Kidney (tissue), 14 donors: ENCODE data around the gene MAP3K6. TPM values are rescaled to one million over a fixed set of nuclear protein-coding genes. Genes with fewer than 3 reads are reported as not detected.

Source experiments
- DNase-seq, 5 donors: peaks; one replicate each; pipeline ENCODE4 v3.0.0-alpha.2; 2013 to 2020
- FAIRE-seq: peaks from 2 replicates; lab custom pipeline; 2012; peaks lifted over from hg19 to GRCh38; lab: Jason Lieb, UNC
- H3K27ac ChIP-seq, 2 donors: one replicate each; pipeline ENCODE4 v1.7.0; 2013; ENCODE audit warnings: low read depth in 2 of 2, low read length in 2 of 2, inconsistent platforms in 1 of 2
- H3K27me3 ChIP-seq: one replicate; pipeline ENCODE4 v1.7.1; 2013; ENCODE audit warnings: low read length, inconsistent platforms; ENCODE audit not compliant: control insufficient read depth, insufficient read depth
- H3K36me3 ChIP-seq, 3 donors: one replicate each; pipeline versions ENCODE4 v1.7.0 to v1.7.1; 2013; ENCODE audit warnings: low read length in 3 of 3, control low read depth in 1 of 3, inconsistent platforms in 1 of 3; ENCODE audit not compliant: insufficient read depth in 3 of 3, control insufficient read depth in 2 of 3
- H3K4me1 ChIP-seq, 3 donors: one replicate each; pipeline versions ENCODE4 v1.7.0 to v1.7.1; 2013; ENCODE audit warnings: low read length in 3 of 3, inconsistent platforms in 1 of 3, low read depth in 1 of 3; ENCODE audit not compliant: control insufficient read depth in 2 of 3, insufficient read depth in 2 of 3
- H3K4me3 ChIP-seq, 3 donors: one replicate each; pipeline versions ENCODE4 v1.7.0 to v1.8.1; 2013; ENCODE audit warnings: low read length in 3 of 3, control low read depth in 1 of 3, inconsistent platforms in 1 of 3
- H3K9ac ChIP-seq, 3 donors: one replicate each; pipeline versions ENCODE4 v1.7.0 to v1.7.1; 2013; ENCODE audit warnings: low read length in 3 of 3, control low read depth in 1 of 3, inconsistent platforms in 1 of 3
- H3K9me3 ChIP-seq, 3 donors: one replicate each; pipeline versions ENCODE4 v1.7.0 to v1.7.1; 2013; ENCODE audit warnings: low read length in 3 of 3, control low read depth in 1 of 3, inconsistent platforms in 1 of 3; ENCODE audit not compliant: control insufficient read depth in 2 of 3, insufficient read depth in 1 of 3
- CTCF ChIP-seq: IDR thresholded peaks from 3 replicates; pipeline ENCODE4 v1.5.1; 2012; ENCODE audit warnings: mild to moderate bottlenecking, moderate library complexity, borderline replicate concordance; ENCODE audit not compliant: insufficient read depth; ENCODE audit errors: extremely low read depth
- intact Hi-C: fragments of 100-400 bp; cut with DNase I; formaldehyde crosslinking; loops from one replicate; pipeline ENCODE4 v1.11.1; 2022
- polyA plus RNA-seq: library from polyadenylated mRNA; stranded (reverse); fragments of 350-450 nt; fragmentation: Illumina TruSeq; extraction: RNeasy Lipid Tissue Mini Kit (QIAGEN cat#74804); gene quantifications from one replicate; pipeline ENCODE4 v1.2.3, GENCODE V29; 2014; ENCODE audit warnings: low read depth, low replicate concordance; ENCODE audit not compliant: insufficient read depth
- total RNA-seq: library from RNA; stranded (reverse); fragmentation: NEBNext Ultra II Directional; extraction: Animal tissue kit (Norgen Biotek cat#: 25700); gene quantifications from one replicate; pipeline ENCODE4 v1.2.1, GENCODE V29; 2021
- donor health status: control.
- donor health status: control.
- donor health status: control.
- donor health status: control.
- donor health status: control.
- donor health status: DM: yes; HTN: yes; CAD: no.
- donor health status: Normal renal cell carcinoma (clear cell type).

The MAP3K6 gene
- total and polyA plus RNA-seq, 2 donors from 2014 or later = 59.7 to 86.7 TPM

GRCh38 chr1:27402349-27402754 is 35.6 kb upstream of the MAP3K6 start:
- Histone ChIP-seq H3K4me1 (peaks cover 6 to 24% (median 12%) of the 10 kb centered on the region in 3 donors), H3K4me3 (no peak overlapping the region), H3K36me3 (peaks cover 0 to 5% (median 1%) of the 10 kb centered on the region in 3 donors), H3K27me3 (no peaks in the 10 kb centered on the region), H3K27ac (peak overlapping the region; percentile 41 to 69), H3K9ac (no peak overlapping the region), H3K9me3 (no peaks in the 10 kb centered on the region)
- DNase-seq (peak; percentile 68 to 92 (median 78)), FAIRE-seq (no peak)
- intact Hi-C loops = no loop called here
- TF ChIP-seq CTCF = peak; percentile 72

GRCh38 chr1:27400963-27401341 is 34.2 kb upstream of the MAP3K6 start:
- Histone ChIP-seq H3K27ac (no peak overlapping the region), H3K36me3 (no peaks in the 10 kb centered on the region), H3K27me3 (no peaks in the 10 kb centered on the region), H3K4me3 (no peak overlapping the region), H3K9ac (no peak overlapping the region), H3K9me3 (no peaks in the 10 kb centered on the region), H3K4me1 (peaks cover 6 to 21% (median 12%) of the 10 kb centered on the region in 3 donors)
- DNase-seq (no peak), FAIRE-seq (no peak)
- intact Hi-C loops = no loop called here
- TF ChIP-seq CTCF = no peak

GRCh38 chr1:27400082-27400962 is 33.6 kb upstream of the MAP3K6 start:
- Histone ChIP-seq H3K9me3 (no peaks in the 10 kb centered on the region), H3K4me1 (peaks cover 6 to 21% (median 12%) of the 10 kb centered on the region in 3 donors), H3K36me3 (no peaks in the 10 kb centered on the region), H3K27ac (no peak overlapping the region), H3K4me3 (peak overlapping the region in 1 of 3 donors; percentile 11), H3K9ac (no peak overlapping the region), H3K27me3 (no peaks in the 10 kb centered on the region)
- FAIRE-seq = no peak
- TF ChIP-seq CTCF = no peak
- no peak for DNase-seq
- intact Hi-C loops = no loop called here
